ENCODE results near the gene CYP27A1. TPM values are rescaled to one million over a fixed set of nuclear protein-coding genes. Genes with fewer than 3 reads are reported as not detected.

Gene CYP27A1
- total RNA-seq (ENCODE audit: low replicate concordance) = 0.11 and 0.43 TPM in 2 replicates

DNA sequence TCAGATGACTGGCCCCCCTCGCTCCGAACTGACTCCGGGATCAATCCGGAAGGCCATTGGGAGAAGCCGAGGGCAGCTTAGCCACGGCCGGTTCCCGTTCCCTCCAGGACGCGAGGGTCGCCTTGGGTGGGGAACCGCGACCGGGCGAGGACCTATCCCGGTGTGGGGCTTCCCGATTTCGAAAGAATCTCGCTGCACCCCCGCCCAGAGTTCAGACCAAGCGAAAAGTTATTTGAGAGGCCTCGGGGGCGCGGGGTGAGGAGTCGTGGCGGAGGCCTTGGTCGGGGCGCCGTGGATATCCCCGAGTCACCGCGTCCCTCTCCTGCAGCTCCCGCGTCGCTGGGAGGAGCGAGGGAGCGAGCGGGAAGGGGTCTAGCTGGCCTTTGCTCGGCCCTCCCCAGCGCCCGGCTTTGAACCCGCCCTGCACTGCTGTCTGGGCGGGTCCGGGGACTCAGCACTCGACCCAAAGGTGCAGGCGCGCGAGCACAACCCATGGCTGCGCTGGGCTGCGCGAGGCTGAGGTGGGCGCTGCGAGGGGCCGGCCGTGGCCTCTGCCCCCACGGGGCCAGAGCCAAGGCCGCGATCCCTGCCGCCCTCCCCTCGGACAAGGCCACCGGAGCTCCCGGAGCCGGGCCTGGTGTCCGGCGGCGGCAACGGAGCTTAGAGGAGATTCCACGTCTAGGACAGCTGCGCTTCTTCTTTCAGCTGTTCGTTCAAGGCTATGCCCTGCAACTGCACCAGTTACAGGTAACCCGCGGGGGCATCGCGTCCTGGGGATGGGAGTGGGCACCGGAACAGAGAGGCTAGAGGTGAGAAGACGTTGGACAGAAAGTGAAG is at the start of gene CYP27A1:
CYP27A1 (plus strand) TSS at position 457 of the 837 bp plus-strand sequence; CDS start at position 493, 36 bp downstream.
- H3K9me3 Mint-ChIP-seq = peaks cover 5% of the 10 kb centered on the region
- peak within 1 kb of the TSS; percentile 94 for H3K4me2 ChIP-seq
- peaks cover 65% of the 10 kb centered on the region for H3K27me3 ChIP-seq
- H3K27me3 Mint-ChIP-seq (ENCODE audit: insufficient read depth, low read depth) = peaks cover 19% of the 10 kb centered on the region
- no peak within 1 kb of the TSS for H3K27ac Mint-ChIP-seq
- peak within 1 kb of the TSS; percentile 81 for H2AFZ ChIP-seq (replicated peaks)
- no peak within 1 kb of the TSS for H3K27ac ChIP-seq
- peak; percentile 71 for DNase-seq (ENCODE audit: low spot score)
- H3K4me3 Mint-ChIP-seq = peak within 1 kb of the TSS; percentile 82
- peak; percentile 69 for TF ChIP-seq EZH2phosphoT487 (IDR thresholded peaks at IDR 0.05)
- peak; percentile 87 for TF ChIP-seq EZH2 (IDR thresholded peaks at IDR 0.05)
- no peak for TF ChIP-seq CTCF (IDR thresholded peaks at IDR 0.05)
- H3K4me3 ChIP-seq = peak within 1 kb of the TSS; percentile 57
- H3K9me3 ChIP-seq (ENCODE audit: low read depth) = no peaks in the 10 kb centered on the region
- H3K4me1 ChIP-seq = peaks cover 16% of the 10 kb centered on the region
- H4K20me1 ChIP-seq (ENCODE audit: low read depth) = peaks cover 18% of the 10 kb centered on the region
- H3K36me3 Mint-ChIP-seq = peaks cover 11% of the 10 kb centered on the region
- H3K9ac ChIP-seq = no peak within 1 kb of the TSS
- peaks cover 16% of the 10 kb centered on the region for H3F3A ChIP-seq (ENCODE audit: low read depth)
- H3K36me3 ChIP-seq = no peaks in the 10 kb centered on the region
- H3K4me1 Mint-ChIP-seq = peaks cover 8% of the 10 kb centered on the region
- no peaks in the 10 kb centered on the region for H3K79me2 ChIP-seq (ENCODE audit: low read depth)

DNA sequence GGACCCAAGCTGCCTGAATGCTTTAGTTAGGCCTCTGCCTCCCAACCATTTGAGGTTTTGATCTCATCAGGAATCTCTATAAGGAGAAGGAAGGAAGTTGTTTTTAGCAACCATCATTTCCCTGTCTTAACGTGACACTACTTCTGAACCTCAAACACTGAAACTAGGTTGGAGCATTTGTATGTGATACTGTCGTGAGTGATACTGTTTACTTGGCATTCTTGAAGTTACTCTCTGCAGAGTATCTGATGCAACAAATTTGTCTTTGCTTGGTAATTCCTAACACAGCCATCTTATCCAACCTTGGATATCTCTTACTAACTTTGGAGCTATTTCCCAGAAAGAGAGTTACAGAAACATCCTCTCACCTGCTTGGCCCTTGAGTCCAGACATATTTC is 49.2 kb upstream of the CYP27A1 start:
- TF ChIP-seq EZH2 (IDR thresholded peaks at IDR 0.05) (no peak), CTCF (IDR thresholded peaks at IDR 0.05) (no peak), EZH2phosphoT487 (IDR thresholded peaks at IDR 0.05) (no peak)
- H3K4me2 ChIP-seq = no peak overlapping the region
- peaks cover 47% of the 10 kb centered on the region for H4K20me1 ChIP-seq (ENCODE audit: low read depth)
- no peak overlapping the region for H3K4me3 ChIP-seq
- H3K36me3 Mint-ChIP-seq = peaks cover 29% of the 10 kb centered on the region
- no peak overlapping the region for H3K4me3 Mint-ChIP-seq
- no peaks in the 10 kb centered on the region for H3K27me3 ChIP-seq
- H3F3A ChIP-seq (ENCODE audit: low read depth) = no peaks in the 10 kb centered on the region
- H3K4me1 ChIP-seq = no peaks in the 10 kb centered on the region
- no peak overlapping the region for H3K9ac ChIP-seq
- no peak overlapping the region for H3K27ac Mint-ChIP-seq
- H3K36me3 ChIP-seq = peaks cover 1% of the 10 kb centered on the region
- no peak for DNase-seq (ENCODE audit: low spot score)
- no peak overlapping the region for H3K27ac ChIP-seq
- H3K4me1 Mint-ChIP-seq = peaks cover 12% of the 10 kb centered on the region
- peaks cover 55% of the 10 kb centered on the region for H3K79me2 ChIP-seq (ENCODE audit: low read depth)
- H3K9me3 Mint-ChIP-seq = peaks cover 2% of the 10 kb centered on the region
- H2AFZ ChIP-seq (replicated peaks) = no peak overlapping the region
- no peaks in the 10 kb centered on the region for H3K27me3 Mint-ChIP-seq (ENCODE audit: insufficient read depth, low read depth)
- H3K9me3 ChIP-seq (ENCODE audit: low read depth) = no peaks in the 10 kb centered on the region

GRCh38 chr2:218733171-218734021 is 48.6 kb upstream of the CYP27A1 start:
- Histone ChIP-seq H3K27me3 (no peaks in the 10 kb centered on the region), H3K79me2 (ENCODE audit: low read depth) (peaks cover 51% of the 10 kb centered on the region), H3K4me3 (no peak overlapping the region), H3K27ac (no peak overlapping the region), H3K36me3 (no peaks in the 10 kb centered on the region), H3F3A (ENCODE audit: low read depth) (no peaks in the 10 kb centered on the region), H4K20me1 (ENCODE audit: low read depth) (peaks cover 48% of the 10 kb centered on the region), H3K9ac (no peak overlapping the region), H2AFZ (replicated peaks) (no peak overlapping the region), H3K9me3 (ENCODE audit: low read depth) (no peaks in the 10 kb centered on the region), H3K4me1 (no peaks in the 10 kb centered on the region), H3K4me2 (no peak overlapping the region)
- no peak for TF ChIP-seq CTCF (IDR thresholded peaks at IDR 0.05)
- TF ChIP-seq EZH2 (IDR thresholded peaks at IDR 0.05) = no peak
- no peak for TF ChIP-seq EZH2phosphoT487 (IDR thresholded peaks at IDR 0.05)
- no peaks in the 10 kb centered on the region for H3K9me3 Mint-ChIP-seq
- no peaks in the 10 kb centered on the region for H3K27me3 Mint-ChIP-seq (ENCODE audit: insufficient read depth, low read depth)
- no peak overlapping the region for H3K4me3 Mint-ChIP-seq
- no peak overlapping the region for H3K27ac Mint-ChIP-seq
- peaks cover 32% of the 10 kb centered on the region for H3K36me3 Mint-ChIP-seq
- no peak for DNase-seq (ENCODE audit: low spot score)
- peaks cover 12% of the 10 kb centered on the region for H3K4me1 Mint-ChIP-seq

Data from neural progenitor cell (in vitro differentiated cells).